HepG2 (cell line): ENCODE results near the gene CLPSL2. TPM values are rescaled to one million over a fixed set of nuclear protein-coding genes. Genes with fewer than 3 reads are reported as not detected.
A peak's percentile ranks its signal among the peaks of the same experiment; 100 is the strongest.

ENCODE experiments used
- ELF4 ChIP-seq: sonication (generic); formaldehyde crosslinking; IDR thresholded peaks from 2 replicates; pipeline ENCODE4 v1.5.0; 2020; ENCODE audit warnings: missing genetic modification reagents, mild to moderate bottlenecking, moderate library complexity, borderline replicate concordance
- GZF1 ChIP-seq: sonication (generic); formaldehyde crosslinking; IDR thresholded peaks from 2 replicates; pipeline ENCODE4 v1.5.1; 2020; ENCODE audit warnings: mild to moderate bottlenecking, missing genetic modification reagents
- KMT2B ChIP-seq: IDR thresholded peaks from 2 replicates; pipeline ENCODE4 v1.6.1; 2016; ENCODE audit warnings: missing genetic modification reagents, missing compliant biosample characterization
- MXD1 ChIP-seq: sonication (generic); formaldehyde crosslinking; IDR thresholded peaks from 2 replicates; pipeline ENCODE4 v1.4.0; 2020; ENCODE audit warnings: mild to moderate bottlenecking, missing genetic modification reagents
- NFKB2 ChIP-seq: sonication (generic); formaldehyde crosslinking; IDR thresholded peaks from 2 replicates; pipeline ENCODE4 v1.4.0; 2020; ENCODE audit warnings: missing genetic modification reagents, borderline replicate concordance
- PHF20 ChIP-seq: sonication (generic); formaldehyde crosslinking; IDR thresholded peaks from 2 replicates; pipeline ENCODE4 v1.5.0; 2020; ENCODE audit warnings: mild to moderate bottlenecking, missing genetic modification reagents
- PRDM10 ChIP-seq: sonication (generic); formaldehyde crosslinking; IDR thresholded peaks from 2 replicates; pipeline ENCODE4 v1.4.0; 2020; ENCODE audit warnings: low read depth, missing genetic modification reagents
- ZBTB39 ChIP-seq: sonication (generic); formaldehyde crosslinking; IDR thresholded peaks from 2 replicates; pipeline ENCODE4 v1.5.0; 2020; ENCODE audit warnings: missing genetic modification reagents
- ZGPAT ChIP-seq: IDR thresholded peaks from 2 replicates; pipeline ENCODE4 v1.6.1; 2016; ENCODE audit warnings: mild to moderate bottlenecking
- ZNF121 ChIP-seq: sonication (generic); formaldehyde crosslinking; IDR thresholded peaks from 2 replicates; pipeline ENCODE4 v1.5.0; 2020; ENCODE audit warnings: mild to moderate bottlenecking, missing genetic modification reagents
- ZNF333 ChIP-seq: sonication (generic); formaldehyde crosslinking; IDR thresholded peaks from 2 replicates; pipeline ENCODE4 v1.4.0; 2020; ENCODE audit warnings: mild to moderate bottlenecking, missing genetic modification reagents, borderline replicate concordance
- ZNF577 ChIP-seq: sonication (generic); formaldehyde crosslinking; IDR thresholded peaks from 2 replicates; pipeline ENCODE4 v1.4.0; 2020; ENCODE audit warnings: mild to moderate bottlenecking, low read depth, missing genetic modification reagents, borderline replicate concordance
- ZNF839 ChIP-seq: sonication (generic); formaldehyde crosslinking; IDR thresholded peaks from 2 replicates; pipeline ENCODE4 v1.4.0; 2020; ENCODE audit warnings: missing genetic modification reagents, mild to moderate bottlenecking, borderline replicate concordance
- ZUFSP ChIP-seq: sonication (generic); formaldehyde crosslinking; IDR thresholded peaks from 2 replicates; pipeline ENCODE4 v1.9.0; 2021; ENCODE audit warnings: missing genetic modification reagents, mild to moderate bottlenecking, borderline replicate concordance
- ZXDC ChIP-seq: sonication (generic); formaldehyde crosslinking; IDR thresholded peaks from 2 replicates; pipeline ENCODE4 v1.5.0; 2020; ENCODE audit warnings: mild to moderate bottlenecking, missing genetic modification reagents
- polyA plus RNA-seq, 8 experiments: library from polyadenylated mRNA; depleted of rRNA in 3 of 8; stranded (reverse) in 7 of 8; unstranded in 1 of 8; fragments of >200 nt; fragmentation: Illumina TruSeq in 4 of 8; extraction: Trizol in 4 of 8; gene quantifications; 2 replicates each; pipeline versions ENCODE4 v1.2.1 to v1.2.3, GENCODE V29; 2011 to 2016; ENCODE audit warnings: low read depth in 4 of 8, missing spikeins in 1 of 8, mixed read lengths in 1 of 8; ENCODE audit not compliant: insufficient read depth in 1 of 8
- total RNA-seq, 5 experiments: library from RNA; depleted of rRNA; stranded (reverse); fragments of >200 nt; fragmentation: Illumina TruSeq; extraction: Trizol; gene quantifications; 2 replicates each; pipeline ENCODE4 v1.2.3, GENCODE V29; 2016; ENCODE audit warnings: low read depth in 1 of 5

The CLPSL2 gene
- total and polyA plus RNA-seq, 2 of the 13 experiments (the other 11 are each of a cell fraction or from before 2014, with no cell fraction given) = not detected

GRCh38 chr6:35804996-35805736 lies 28.8 kb downstream of the CLPSL2 start, which contains the start of gene LHFPL5 (continued):
- TF ChIP-seq ZNF839 (CRISPR knock-in tag) (0 out of 2 replicates have a peak, but pooled peaks have one; percentile 58), ELF4 (peak; percentile 88), GZF1 (CRISPR knock-in tag) (peak; percentile 84; the same call in 1 of the 2 replicates), MXD1 (CRISPR knock-in tag) (peak; percentile 99), PRDM10 (CRISPR knock-in tag) (peak; percentile 87), ZXDC (peak; percentile 84; the same call in 1 of the 2 replicates), ZNF333 (CRISPR knock-in tag) (peak; percentile 98), PHF20 (peak; percentile 55), ZNF577 (CRISPR knock-in tag) (peak; percentile 93; the same call in 1 of the 2 replicates), ZGPAT (CRISPR knock-in tag) (peak; percentile 99), ZUFSP (CRISPR knock-in tag) (no peak), KMT2B (CRISPR knock-in tag) (peak; percentile 94), ZNF121 (CRISPR knock-in tag) (peak; percentile 73), NFKB2 (CRISPR knock-in tag) (peak; percentile 100), ZBTB39 (CRISPR knock-in tag) (peak; percentile 97)
